ENCODE measurements around the gene FKBP11. TPM values are rescaled to one million over a fixed set of nuclear protein-coding genes. Genes with fewer than 3 reads are reported as not detected.
"Not testable (repeated sequence)": the region's sequence is repeated elsewhere in the genome, so short reads cannot be mapped to it uniquely, and the experiment has no call there.

FKBP11 gene
- total and polyA plus RNA-seq, 2 of the 8 experiments (the other 6 are each of a cell fraction or from before 2014, with no cell fraction given) = 45.7 to 65.1 TPM

GRCh38 chr12:48875944-48876515, 49.3 kb downstream of the FKBP11 start (continued):
- no peak for TF ChIP-seq RBBP5 (IDR thresholded peaks at IDR 0.05; ENCODE audit: borderline replicate concordance, low read depth, low read length)

GRCh38 chr12:48873534-48873933, 51.8 kb downstream of the FKBP11 start:
- not testable (repeated sequence) for H3K27me3 ChIP-seq (replicated peaks in 1 of 4; ENCODE audit: control insufficient read depth in 3 of 4, extremely low read depth in 1 of 4, insufficient read depth in 3 of 4, low read length in 3 of 4); H2AK5ac ChIP-seq (ENCODE audit: low read depth, low read length); H4K5ac ChIP-seq (ENCODE audit: insufficient read length, low read depth, low read length); H3K4me1 ChIP-seq (replicated peaks in 1 of 4; ENCODE audit: control insufficient read depth in 3 of 4, insufficient read depth in 4 of 4, low read length in 3 of 4); H3K4ac ChIP-seq (replicated peaks; ENCODE audit: insufficient read length, low read depth, low read length); H2BK5ac ChIP-seq (ENCODE audit: low read depth, low read length); H2AFZ ChIP-seq (ENCODE audit: low read length); H2BK120ac ChIP-seq (replicated peaks; ENCODE audit: low read depth, low read length); H3K18ac ChIP-seq (ENCODE audit: extremely low read depth, low read length); H4K8ac ChIP-seq (ENCODE audit: extremely low read depth, insufficient read depth, low read length); DNase-seq (ENCODE audit: low read depth in 1 of 2, low spot score in 2 of 2); H3K79me1 ChIP-seq (ENCODE audit: low read depth, low read length); H3K27ac ChIP-seq (ENCODE audit: low read depth, low read length); H4K20me1 ChIP-seq (replicated peaks in 1 of 2; ENCODE audit: control insufficient read depth in 1 of 2, insufficient read depth in 2 of 2, low read length in 2 of 2); H2BK12ac ChIP-seq (ENCODE audit: low read depth, low read length); H3K36me3 ChIP-seq (ENCODE audit: control insufficient read depth in 2 of 4, insufficient read depth in 4 of 4, low read length in 3 of 4); H3K4me3 ChIP-seq (ENCODE audit: extremely low read depth in 1 of 4, insufficient read depth in 2 of 4, low read depth in 3 of 4, low read length in 4 of 4); H3K23me2 ChIP-seq (ENCODE audit: low read depth, low read length); H3K9me3 ChIP-seq (ENCODE audit: insufficient read depth in 2 of 2, low read depth in 1 of 2, low read length in 1 of 2); FAIRE-seq; H3K23ac ChIP-seq (ENCODE audit: insufficient read length); H3K14ac ChIP-seq (ENCODE audit: insufficient read length); H3K4me2 ChIP-seq (ENCODE audit: insufficient read depth in 1 of 2, low read depth in 2 of 2, low read length in 2 of 2); H2BK20ac ChIP-seq (ENCODE audit: low read length); H3K9ac ChIP-seq (replicated peaks in 1 of 4; ENCODE audit: extremely low read depth in 1 of 4, low read depth in 3 of 4, low read length in 3 of 4); H3K56ac ChIP-seq (replicated peaks; ENCODE audit: insufficient read length, low read depth, low read length); H4K91ac ChIP-seq (replicated peaks; ENCODE audit: insufficient read length, low read length); H3K79me2 ChIP-seq (ENCODE audit: control insufficient read depth in 1 of 2, insufficient read depth in 2 of 2, low read length in 2 of 2); H2BK15ac ChIP-seq (ENCODE audit: low read length)
- 89% methylated on average over 8 of the region's 8 CpGs; no CpG with 5 or more reads in 1 of the 2 experiments for WGBS, 2 experiments (ENCODE audit: extremely low coverage in 1 of 2, insufficient coverage in 1 of 2, insufficient read length in 1 of 2, insufficient replicate concordance in 2 of 2, low coverage in 1 of 2, low lambda C conversion rate in 2 of 2, missing lambda C conversion rate in 1 of 2)
- ChIA-PET CTCF (ENCODE audit: partially characterized antibody) (interaction anchor here (1.2 to 26.4 kb wide), 8 partner anchors 9 to 121 kb away, joined by 4 to 678 read pairs (median 4); partner anchors contain the start of genes DDX23, RND1 and WNT1), POLR2A (ENCODE audit: partially characterized antibody) (interaction anchor here (2.5 to 23.7 kb wide), 2 partner anchors 9 to 13 kb away, joined by 13 to 651 read pairs; partner anchors contain the start of genes DDX23 and RND1)

Data from H1 (cell line).